Superior temporal gyrus (tissue), 1 donor: Measurements from ENCODE around the gene TAOK3.
A peak's percentile ranks its signal among the peaks of the same experiment; 100 is the strongest.
"Not testable (repeated sequence)": the region's sequence is repeated elsewhere in the genome, so short reads cannot be mapped to it uniquely, and the experiment has no call there.

Experiments used
- DNase-seq: peaks from one replicate; pipeline ENCODE4 v3.0.0-alpha.2; 2016; ENCODE audit errors: extremely low spot score

TAOK3 gene

DNA sequence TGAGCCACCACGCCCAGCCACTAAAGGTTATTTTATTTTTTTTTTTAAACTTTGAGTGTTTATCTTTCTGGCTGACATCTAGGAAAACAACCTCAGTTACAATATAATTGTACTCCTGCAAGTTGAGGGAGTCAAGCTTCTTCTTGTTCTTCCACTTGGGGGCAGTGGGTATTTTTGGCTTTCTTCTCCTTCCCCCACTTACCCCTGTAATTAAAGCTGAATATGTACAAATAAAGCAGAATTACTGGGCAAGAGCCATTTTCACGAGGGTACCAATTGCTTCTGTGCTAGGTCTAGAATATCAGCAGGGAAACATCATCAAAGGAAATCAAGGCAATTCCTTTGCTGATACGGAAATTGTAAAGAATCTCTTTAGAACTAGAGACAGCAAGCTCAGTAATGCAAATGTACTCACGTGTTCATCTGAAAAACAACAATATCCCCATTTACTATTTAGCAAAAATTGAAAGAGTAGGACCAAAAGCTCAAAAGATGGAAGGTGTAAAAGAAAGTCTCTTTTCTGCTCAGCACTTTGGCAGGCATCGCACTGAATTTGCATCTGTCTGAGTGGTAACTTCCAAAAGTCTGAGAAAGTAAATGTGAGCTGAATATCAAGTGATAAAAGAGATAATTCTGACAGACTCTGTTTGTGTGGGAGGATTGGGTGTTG, 72.8 kb downstream of the TAOK3 start:
- DNase-seq, result peak; percentile 83

DNA sequence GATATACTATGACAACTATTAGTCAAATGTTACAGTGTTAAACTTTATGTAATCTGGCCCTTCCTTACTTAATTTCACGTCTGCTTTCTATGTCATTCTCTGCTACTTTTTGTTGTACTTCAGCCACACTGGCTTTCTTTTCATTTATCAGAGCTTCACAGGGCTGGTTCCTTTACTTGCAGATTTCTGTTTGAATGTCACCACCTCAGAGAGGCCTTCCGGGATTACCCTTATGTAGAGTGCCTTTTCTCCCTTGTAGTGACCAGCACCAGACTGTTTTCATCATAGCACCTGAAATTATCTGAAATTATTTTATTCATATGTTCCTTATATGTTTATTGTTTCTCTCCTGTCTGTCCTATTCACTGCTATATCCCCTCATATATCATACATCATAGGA, 75.4 kb downstream of the TAOK3 start:
- no peak for DNase-seq

DNA sequence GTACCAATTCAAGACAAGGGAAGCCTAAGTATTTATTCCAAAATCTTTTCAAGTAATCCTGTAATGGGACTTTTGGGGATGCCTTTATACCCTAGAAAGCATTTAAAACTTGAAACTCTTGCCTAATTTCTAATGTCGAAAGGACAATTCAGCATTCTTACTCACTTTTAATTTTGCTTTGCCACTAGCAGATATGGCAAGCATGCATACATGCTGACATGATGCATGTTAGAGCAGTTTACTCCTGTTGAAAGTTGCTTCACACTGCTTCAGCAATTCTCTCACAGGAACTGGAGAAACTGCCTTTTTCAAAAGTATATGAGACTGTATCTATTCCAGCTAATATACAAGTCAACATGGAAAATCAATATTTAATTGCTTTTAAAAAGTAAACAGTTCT, 79.9 kb downstream of the TAOK3 start:
- DNase-seq, result no peak

DNA sequence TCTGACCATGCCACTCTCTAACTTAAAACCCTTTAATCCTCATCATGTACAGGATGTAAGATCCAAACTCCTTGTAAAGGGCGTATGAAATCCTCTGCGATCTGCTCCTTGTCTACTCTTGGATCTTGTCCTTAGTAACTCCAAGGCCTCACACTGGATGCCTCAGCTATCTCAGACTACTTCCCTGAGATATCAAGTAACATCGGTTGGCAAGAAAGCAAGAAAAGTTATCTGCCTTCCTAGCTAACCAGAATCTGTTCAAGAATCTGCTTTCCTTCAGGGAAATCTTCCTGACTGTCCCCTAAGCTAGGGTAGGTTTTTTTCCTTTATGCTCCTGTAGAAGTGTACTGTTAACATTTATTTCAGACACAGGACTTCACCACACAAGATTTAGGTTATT, 82.6 kb downstream of the TAOK3 start:
- no peak for DNase-seq

DNA sequence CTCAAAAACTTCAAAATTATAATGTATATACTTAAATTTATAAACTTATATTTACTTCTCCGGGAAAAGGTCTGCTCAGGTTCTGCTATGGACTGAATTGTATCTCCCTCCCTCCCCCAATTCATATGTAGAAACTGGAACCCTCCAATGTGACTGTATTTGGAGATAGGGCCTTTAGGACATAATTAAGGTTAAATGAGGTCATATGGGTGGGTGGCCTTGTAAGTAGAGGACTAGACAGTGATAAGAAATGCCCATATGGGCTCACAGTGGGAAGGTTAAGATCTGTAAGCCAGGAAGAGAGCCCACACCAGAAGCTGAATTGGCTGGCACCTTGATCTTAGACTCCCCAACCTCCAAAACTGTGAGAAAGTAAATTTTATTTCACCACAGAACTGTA, 84.5 kb downstream of the TAOK3 start:
- DNase-seq, result no peak

DNA sequence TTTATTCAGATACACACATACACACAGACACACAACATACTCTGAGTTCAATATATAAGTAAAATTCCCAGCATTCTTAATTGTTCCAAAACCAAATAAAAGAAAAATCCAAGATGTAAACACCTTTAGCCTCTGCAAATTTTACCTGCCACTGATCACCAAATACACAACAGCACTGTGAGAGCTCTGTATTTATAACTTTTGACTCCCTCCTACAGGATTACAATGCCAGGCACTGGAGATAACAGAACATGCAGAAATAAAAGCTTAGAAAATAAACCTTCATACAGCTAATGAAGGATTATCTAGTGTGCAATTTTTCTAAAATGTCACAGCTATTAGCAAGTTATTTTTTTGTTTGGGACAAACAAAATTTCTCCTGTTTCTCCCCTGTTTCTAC, 85.0 kb downstream of the TAOK3 start:
- no peak for DNase-seq

DNA sequence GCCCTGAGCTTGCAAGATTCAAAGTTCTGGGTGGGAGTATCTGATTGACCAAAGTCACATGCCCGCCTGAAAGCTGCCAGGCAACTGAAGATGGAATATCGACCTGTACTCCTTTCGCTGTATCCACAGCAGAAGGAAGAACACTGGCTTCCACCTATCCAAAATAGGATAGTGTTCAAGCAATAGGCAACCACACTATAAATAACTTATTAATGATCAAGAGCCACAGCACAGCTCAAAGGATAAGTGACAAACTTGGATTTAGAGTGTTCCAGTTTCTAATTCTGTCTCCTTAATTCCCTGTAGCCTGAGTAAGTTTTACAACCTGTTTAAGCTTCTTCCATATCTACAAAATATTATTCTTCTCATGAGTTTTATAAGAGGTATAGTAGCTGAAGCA, 89.9 kb downstream of the TAOK3 start:
- DNase-seq, result no peak

DNA sequence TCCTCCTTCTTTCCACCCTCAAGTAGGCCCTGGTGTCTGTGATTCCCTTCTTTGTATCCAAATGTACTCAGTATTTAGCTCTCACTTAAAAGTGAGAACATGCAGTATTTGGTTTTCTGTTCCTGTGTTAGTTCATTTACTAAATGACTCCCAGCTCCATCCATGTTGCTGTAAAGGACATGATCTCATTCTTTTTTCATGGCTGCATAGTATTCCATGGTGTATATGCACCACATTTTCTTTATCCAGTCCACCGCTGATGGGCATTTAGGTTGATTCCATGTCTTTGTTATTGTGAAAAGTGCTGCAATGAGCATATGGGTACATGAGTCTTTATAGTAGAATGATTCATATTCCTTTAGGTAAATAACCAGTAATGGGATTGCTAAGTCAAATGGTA, 94.4 kb downstream of the TAOK3 start:
- not testable (repeated sequence) for DNase-seq

DNA sequence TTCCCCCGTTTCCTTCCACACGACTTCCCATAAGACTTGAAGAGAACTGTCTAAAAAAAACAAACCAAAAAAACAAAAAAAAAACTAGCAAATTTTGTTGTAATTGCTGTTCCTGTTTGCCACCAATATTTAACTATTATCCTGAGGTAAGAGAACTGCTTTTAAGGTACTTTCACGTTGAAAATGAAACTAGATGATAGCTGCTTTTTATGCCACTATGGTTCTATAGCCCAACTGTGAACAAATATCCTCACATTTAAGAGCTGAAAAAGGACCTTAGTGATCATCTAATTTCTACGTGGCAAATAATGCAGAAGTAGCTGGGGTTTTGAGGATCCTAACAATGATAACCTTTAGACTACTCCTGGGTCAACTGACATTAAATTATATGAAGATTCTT, 98.6 kb downstream of the TAOK3 start:
- DNase-seq, result no peak

DNA sequence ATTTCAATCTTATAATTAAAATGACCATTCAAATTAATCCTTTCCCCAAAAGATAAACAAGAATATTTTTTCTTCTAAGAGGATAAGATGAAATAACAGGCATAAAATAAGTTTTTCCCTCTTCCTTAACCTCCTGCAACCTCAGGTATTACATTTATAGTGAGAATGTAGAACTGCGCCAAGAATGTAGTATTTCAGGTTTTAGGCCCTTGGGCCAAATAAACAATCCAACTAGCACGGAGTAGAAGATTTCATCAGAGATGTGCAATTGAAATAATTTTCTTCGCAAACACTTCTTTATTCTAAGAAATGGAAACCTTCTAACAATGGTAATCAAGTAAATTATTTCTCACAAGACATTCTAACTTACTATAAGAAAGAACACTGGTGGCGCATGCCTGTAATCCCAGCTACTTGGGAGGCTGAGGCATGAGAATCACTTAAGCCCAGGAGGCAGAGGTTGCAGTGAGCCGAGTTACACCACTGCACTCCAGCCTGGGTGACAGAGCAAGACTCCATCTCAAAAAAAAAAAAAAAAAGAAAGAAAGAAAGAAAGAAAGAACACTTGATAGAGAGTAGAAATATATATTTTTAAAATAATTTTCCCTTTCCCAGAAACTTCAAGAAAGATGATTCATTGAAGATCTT, 100.8 kb downstream of the TAOK3 start:
- no peak for DNase-seq

DNA sequence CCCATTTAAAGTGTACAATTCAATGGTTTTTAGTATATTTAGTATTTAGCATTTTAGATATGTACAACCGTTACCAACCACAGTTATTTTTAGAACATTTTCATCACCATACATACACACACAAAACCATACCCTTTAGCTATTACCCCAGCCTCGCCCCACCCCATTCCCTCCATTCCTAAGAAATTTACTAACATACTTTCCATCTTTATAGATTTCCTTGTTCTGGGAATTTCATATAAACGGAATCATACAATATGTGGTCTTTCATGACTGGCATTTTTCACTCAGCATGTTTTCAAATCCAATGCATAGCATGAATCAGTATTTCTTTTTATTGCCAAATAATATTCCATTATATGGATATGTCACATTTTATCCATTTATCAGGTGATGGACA, 101.5 kb downstream of the TAOK3 start:
- DNase-seq, result no peak

DNA sequence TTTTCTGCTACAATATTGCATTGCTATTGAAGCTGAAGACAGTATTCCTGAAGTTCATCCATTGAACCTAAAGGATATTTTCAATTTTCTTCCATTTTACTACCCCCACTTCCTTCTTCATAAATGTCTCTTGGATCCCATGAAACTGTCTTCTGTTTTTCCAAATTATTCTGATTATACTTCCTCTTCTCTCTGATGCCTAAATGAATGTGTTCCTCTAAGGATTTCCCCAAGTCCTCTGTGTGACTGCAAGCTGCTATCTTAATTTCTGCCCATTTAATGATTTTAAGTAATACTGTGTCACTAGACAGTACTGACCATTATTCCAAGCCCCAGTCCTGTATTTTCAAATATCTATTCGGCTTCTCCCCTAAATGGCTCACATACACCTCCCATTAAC, 102.9 kb downstream of the TAOK3 start:
- DNase-seq, result no peak

DNA sequence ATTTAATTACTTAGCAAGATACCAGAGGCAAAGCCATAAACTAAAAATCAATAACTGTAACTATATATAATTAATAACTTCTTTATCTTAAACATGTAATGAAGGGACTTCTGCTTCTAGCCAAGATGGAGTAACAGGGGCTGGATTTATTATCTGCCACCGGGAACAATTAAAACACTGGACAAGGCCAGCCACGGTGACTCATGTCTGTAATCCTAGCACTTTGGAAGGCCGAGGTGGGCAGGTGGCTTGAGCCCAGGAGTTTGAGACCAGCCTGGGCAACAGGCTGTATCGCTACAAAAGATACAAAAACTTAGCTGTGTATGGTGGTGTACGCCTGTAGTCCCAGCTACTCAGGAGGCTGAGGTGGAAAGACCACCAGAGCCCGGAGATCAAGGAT, 113.6 kb downstream of the TAOK3 start:
- no peak for DNase-seq

DNA sequence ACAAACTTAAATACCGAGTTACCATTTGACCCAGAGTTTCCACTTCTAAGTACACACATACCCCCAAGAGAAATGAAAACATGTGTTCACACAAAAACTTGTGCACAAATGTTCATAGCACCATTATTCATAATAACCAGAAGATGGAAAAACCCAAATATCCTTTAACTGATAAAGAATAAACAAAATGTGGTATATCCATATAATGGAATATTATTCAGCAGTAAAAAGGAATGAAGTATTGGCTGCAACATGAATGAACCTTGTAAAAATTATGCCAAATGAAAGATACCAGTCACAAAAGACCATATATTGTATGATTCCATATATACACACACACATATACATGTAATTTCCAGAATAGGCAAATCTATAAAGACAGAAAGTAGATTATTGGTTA, 116.4 kb downstream of the TAOK3 start:
- no peak for DNase-seq

DNA sequence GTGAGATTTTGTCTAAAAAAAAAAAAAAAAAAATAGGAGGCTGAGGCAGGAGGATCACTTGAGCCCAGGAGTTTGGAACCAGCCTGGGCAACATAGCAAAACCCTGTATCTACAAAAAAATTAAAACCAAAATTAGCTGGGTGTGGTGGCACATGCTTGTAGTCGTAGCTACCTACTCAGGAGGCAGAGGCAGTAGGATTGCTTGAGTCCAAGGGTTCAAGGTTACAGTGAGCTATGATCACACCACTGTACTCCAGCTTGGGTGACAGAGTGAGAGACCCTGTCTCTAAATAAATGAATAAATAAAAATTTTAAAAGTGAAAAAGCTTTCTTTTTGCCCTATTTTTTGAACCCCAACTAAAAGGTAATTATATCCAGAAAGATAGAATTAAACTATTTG, 123.2 kb downstream of the TAOK3 start:
- no peak for DNase-seq

DNA sequence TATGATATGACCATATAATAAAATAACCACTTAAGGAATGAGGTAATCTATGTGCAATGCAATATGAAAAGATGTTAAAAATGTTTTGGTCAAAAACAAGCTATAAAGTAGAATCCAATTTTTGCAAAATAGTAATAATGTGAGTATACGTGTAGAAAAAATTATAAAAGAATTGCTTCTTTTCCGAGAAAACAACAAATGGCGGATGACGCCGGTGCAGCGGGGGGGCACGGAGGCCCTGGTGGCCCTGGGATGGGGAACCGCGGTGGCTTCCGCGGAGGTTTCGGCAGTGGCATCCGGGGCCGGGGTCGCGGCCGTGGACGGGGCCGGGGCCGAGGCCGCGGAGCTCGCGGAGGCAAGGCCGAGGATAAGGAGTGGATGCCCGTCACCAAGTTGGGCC, 126.8 kb downstream of the TAOK3 start:
- DNase-seq, result not testable (repeated sequence)

DNA sequence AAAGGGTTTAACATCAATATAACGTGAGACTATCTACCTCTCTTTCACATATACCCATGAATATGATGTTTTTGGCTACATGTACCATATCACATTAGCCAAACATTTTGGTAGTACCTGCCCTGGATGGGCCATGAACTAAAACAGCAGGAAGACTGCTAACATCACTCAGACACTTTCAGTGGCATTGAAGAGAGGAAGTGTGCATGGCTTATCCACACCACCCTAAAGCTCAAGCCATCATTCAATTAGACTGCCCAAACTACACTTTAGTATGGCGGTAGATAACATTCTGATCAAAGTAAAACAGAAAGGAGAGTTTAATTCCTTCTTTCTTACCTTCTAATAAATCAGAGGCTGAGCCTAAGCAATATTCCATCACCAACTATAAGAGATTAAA, 133.8 kb downstream of the TAOK3 start:
- DNase-seq, result no peak

DNA sequence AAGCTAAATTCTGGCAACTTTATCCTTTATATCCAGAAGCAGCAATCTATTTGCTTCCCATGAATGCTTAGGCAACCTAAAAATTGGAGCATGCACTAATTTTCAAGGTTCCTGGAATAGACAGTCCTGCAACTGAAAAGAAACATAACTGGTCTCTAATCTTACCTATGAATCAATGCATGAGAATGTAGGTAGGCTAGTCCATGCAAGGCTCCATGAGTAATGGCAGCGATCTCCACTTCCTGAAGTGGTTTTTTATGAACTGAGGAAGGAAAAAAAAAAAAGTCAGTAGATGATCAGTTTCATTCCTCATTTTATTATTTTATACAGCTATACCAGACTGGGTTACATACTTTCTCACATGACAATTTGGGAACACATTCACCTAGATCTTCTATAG, 134.8 kb downstream of the TAOK3 start:
- no peak for DNase-seq

DNA sequence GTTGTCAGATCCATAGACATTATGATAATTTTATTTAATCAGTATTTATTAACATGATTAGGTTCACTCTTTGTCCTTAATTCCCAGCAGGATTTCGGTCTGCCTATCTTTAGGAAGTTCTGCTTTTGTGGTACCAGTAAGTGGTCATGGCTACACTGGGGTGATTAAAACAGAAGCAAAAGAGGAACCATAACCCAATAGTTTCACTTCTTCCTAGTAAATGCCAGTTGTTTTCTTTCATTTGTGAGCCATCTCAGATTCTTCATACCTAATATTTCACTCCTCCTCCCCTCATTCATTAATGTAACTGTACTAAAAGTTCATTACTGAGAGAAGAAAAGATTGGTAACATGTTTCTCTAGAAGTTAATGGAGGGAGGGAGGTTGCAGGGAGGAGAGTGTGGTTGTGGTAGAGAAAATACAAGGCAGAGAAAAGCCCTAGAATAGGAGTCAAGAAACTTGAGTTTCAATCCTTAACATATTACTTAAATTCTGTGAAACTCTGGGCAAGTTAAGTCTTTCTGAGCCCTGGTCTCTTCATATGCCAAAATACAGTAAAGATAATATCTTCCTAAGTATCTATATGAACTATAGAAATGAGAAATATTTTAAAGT, 135.5 kb downstream of the TAOK3 start:
- DNase-seq, result no peak

DNA sequence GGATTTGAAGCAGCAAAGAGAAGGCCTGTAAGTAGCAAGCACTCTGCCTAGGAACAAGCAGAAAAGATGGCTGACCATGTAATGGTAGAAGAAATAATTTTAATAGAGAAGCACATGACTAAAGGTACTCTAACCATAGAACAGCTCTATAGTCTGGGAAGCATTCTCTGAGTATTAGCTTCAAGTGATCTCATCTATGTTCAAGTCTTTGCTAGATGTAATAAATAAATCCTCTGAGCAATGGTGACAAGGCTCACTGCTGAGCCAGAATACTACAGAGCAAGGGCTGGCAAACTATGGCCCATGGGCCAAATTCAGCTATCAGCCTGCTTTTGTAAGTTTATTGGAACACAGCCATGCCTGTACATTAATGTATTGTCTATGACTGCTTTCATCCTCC, 152.0 kb downstream of the TAOK3 start:
- no peak for DNase-seq

DNA sequence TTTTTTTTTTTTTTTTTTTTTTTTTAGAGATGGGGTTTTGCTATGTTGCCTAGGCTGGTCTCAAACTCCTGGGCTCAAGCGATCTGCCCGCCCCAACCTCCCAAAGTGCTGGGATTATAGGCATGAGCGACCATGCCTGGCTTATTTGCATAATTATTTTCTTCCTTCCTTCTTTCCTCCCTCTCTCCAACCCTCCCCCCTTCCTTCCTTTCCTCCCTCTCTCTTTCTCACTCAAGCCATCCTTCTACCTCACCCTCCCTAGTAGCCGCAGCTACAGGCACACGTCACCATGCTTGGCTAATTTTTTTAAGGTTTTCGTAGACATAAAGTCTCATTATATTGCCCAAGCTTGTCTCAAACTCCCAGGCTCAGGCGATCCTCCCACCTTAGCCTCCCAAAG, 152.9 kb downstream of the TAOK3 start:
- no peak for DNase-seq

DNA sequence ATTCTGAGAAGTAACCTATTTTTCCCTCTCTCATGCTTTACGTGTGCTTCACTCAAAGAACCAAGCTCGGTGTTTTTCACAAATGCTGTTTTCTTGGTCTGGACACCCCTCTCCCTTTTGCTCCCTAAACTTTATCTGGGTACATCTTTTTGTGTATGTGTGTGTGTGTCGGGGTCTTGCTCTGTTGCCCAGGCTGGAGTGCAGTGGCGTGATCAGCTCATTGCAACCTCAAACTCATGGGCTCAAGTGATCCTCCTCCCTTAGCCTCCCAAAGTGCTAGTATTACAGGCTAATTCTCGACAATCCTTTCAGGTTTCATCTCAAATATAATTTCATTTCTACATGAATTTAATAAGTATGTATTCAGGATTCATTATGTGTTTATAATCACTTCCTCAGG, 153.6 kb downstream of the TAOK3 start:
- no peak for DNase-seq

DNA sequence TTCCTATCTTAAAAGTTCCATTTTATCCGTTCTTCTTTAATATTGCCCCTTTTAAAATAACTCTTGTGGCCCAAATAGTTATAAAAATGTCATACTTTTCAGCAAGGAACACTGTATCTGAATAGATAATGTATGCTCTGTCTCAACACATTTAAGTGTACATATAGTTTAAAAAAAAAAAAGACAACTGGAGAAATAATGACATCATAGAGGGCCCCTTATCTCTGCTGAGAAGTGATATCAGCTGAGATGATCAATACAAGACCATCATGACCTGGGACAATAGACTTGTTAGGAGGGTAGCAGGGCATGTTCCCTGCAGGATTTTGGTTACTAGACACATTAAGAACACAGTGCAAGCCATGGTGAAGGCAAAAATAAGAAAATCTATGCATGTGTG, 159.3 kb downstream of the TAOK3 start:
- no peak for DNase-seq

DNA sequence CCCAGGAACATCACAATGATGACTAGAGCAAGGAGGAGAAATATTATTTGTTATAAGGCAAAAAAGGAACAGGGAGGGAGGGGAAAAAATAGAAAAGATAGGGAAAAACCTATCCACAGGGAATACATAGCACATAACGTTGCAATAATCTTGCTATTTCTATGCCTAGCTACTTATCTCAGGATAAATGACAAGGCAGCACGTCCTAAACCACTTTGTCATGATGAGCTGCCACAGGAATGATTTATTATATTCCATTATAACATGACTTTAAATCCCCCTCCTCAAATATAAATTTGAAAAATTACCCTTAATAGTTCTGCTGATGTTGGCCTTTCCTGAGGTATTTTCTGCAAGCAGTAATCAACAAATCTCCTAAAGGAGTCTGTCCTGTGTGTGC, 160.1 kb downstream of the TAOK3 start:
- DNase-seq, result no peak
